ENCODE results near the gene IL1RAP. TPM values are rescaled to one million over a fixed set of nuclear protein-coding genes. Genes with fewer than 3 reads are reported as not detected.

IL1RAP gene
- total and polyA plus RNA-seq, 2 experiments from 2014 or later, result 14.6 to 46.5 TPM

- no peak for TF ChIP-seq EZH2 (IDR thresholded peaks at IDR 0.05; ENCODE audit: borderline replicate concordance)
- no peak for TF ChIP-seq CTCF (IDR thresholded peaks at IDR 0.05; ENCODE audit: poor library complexity)
- no peak for TF ChIP-seq EZH2phosphoT487 (IDR thresholded peaks at IDR 0.05; ENCODE audit: low read depth, severe bottlenecking, unreplicated experiment)
- Histone ChIP-seq H3K4me2 (no peak overlapping the region), H3K4me3 (no peak overlapping the region)
Observed at GRCh38 chr3:190601622-190602021, 87.7 kb downstream of the IL1RAP start.

GRCh38 chr3:190605385-190605784, 91.5 kb downstream of the IL1RAP start:
- Histone ChIP-seq H3K79me2 (no peaks in the 10 kb centered on the region), H2AFZ (no peak overlapping the region), H3K27ac (no peak overlapping the region), H3K36me3 (replicated peaks; ENCODE audit: insufficient read depth, low read depth) (no peaks in the 10 kb centered on the region), H3K4me2 (no peak overlapping the region), H3K4me3 (no peak overlapping the region), H3K4me1 (ENCODE audit: insufficient read depth) (no peaks in the 10 kb centered on the region), H3K9me3 (ENCODE audit: low read depth) (no peaks in the 10 kb centered on the region), H3K27me3 (no peaks in the 10 kb centered on the region), H3K9me2 (replicated peaks; ENCODE audit: insufficient read depth) (no peaks in the 10 kb centered on the region), H4K20me1 (ENCODE audit: insufficient read depth, poor library complexity, severe bottlenecking) (no peaks in the 10 kb centered on the region)
- DNase-seq (ENCODE audit: low spot score), result no peak
- WGBS (ENCODE audit: low lambda C conversion rate, missing lambda C conversion rate), result 50% methylated on average over 4 of the region's 4 CpGs
- TF ChIP-seq EZH2phosphoT487 (IDR thresholded peaks at IDR 0.05; ENCODE audit: low read depth, severe bottlenecking, unreplicated experiment), result no peak
- TF ChIP-seq CTCF (IDR thresholded peaks at IDR 0.05; ENCODE audit: poor library complexity), result no peak

More at GRCh38 chr3:190601622-190602021, 87.7 kb downstream of the IL1RAP start:
- no peaks in the 10 kb centered on the region for H3K4me1 ChIP-seq (ENCODE audit: insufficient read depth)
- H3K36me3 ChIP-seq (replicated peaks; ENCODE audit: insufficient read depth, low read depth), result no peaks in the 10 kb centered on the region
- H4K20me1 ChIP-seq (ENCODE audit: insufficient read depth, poor library complexity, severe bottlenecking), result no peaks in the 10 kb centered on the region
- H3K9me3 ChIP-seq (ENCODE audit: low read depth), result no peaks in the 10 kb centered on the region
- WGBS (ENCODE audit: low lambda C conversion rate, missing lambda C conversion rate), result 87% methylated on average over 5 of the region's 5 CpGs
- DNase-seq (ENCODE audit: low spot score), result no peak
- H3K79me2 ChIP-seq, result no peaks in the 10 kb centered on the region
- H3K27ac ChIP-seq, result no peak overlapping the region
- no peak overlapping the region for H2AFZ ChIP-seq
- no peaks in the 10 kb centered on the region for H3K9me2 ChIP-seq (replicated peaks; ENCODE audit: insufficient read depth)
- H3K27me3 ChIP-seq, result no peaks in the 10 kb centered on the region

GRCh38 chr3:190606596-190606995, 92.7 kb downstream of the IL1RAP start:
- Histone ChIP-seq H3K4me2 (no peak overlapping the region), H3K9me3 (ENCODE audit: low read depth) (no peaks in the 10 kb centered on the region), H3K4me1 (ENCODE audit: insufficient read depth) (no peaks in the 10 kb centered on the region), H3K4me3 (no peak overlapping the region), H4K20me1 (ENCODE audit: insufficient read depth, poor library complexity, severe bottlenecking) (no peaks in the 10 kb centered on the region), H3K79me2 (no peaks in the 10 kb centered on the region), H3K36me3 (replicated peaks; ENCODE audit: insufficient read depth, low read depth) (no peaks in the 10 kb centered on the region), H2AFZ (no peak overlapping the region), H3K27ac (no peak overlapping the region), H3K9me2 (replicated peaks; ENCODE audit: insufficient read depth) (no peaks in the 10 kb centered on the region), H3K27me3 (no peaks in the 10 kb centered on the region)
- no peak for DNase-seq (ENCODE audit: low spot score)
- no peak for TF ChIP-seq CTCF (IDR thresholded peaks at IDR 0.05; ENCODE audit: poor library complexity)
- TF ChIP-seq EZH2 (IDR thresholded peaks at IDR 0.05; ENCODE audit: borderline replicate concordance), result no peak
- no peak for TF ChIP-seq EZH2phosphoT487 (IDR thresholded peaks at IDR 0.05; ENCODE audit: low read depth, severe bottlenecking, unreplicated experiment)
- WGBS (ENCODE audit: low lambda C conversion rate, missing lambda C conversion rate), result 61% methylated on average over 3 of the region's 3 CpGs

- Histone ChIP-seq H2AFZ (no peak overlapping the region), H3K4me2 (no peak overlapping the region), H3K9me2 (replicated peaks; ENCODE audit: insufficient read depth) (no peaks in the 10 kb centered on the region), H3K9me3 (ENCODE audit: low read depth) (no peaks in the 10 kb centered on the region), H3K79me2 (no peaks in the 10 kb centered on the region), H3K4me3 (no peak overlapping the region), H4K20me1 (ENCODE audit: insufficient read depth, poor library complexity, severe bottlenecking) (no peaks in the 10 kb centered on the region), H3K27ac (no peak overlapping the region), H3K36me3 (replicated peaks; ENCODE audit: insufficient read depth, low read depth) (no peaks in the 10 kb centered on the region), H3K4me1 (ENCODE audit: insufficient read depth) (no peaks in the 10 kb centered on the region), H3K27me3 (no peaks in the 10 kb centered on the region)
- DNase-seq (ENCODE audit: low spot score), result no peak
- TF ChIP-seq EZH2 (IDR thresholded peaks at IDR 0.05; ENCODE audit: borderline replicate concordance) (no peak), EZH2phosphoT487 (IDR thresholded peaks at IDR 0.05; ENCODE audit: low read depth, severe bottlenecking, unreplicated experiment) (no peak)
- 92% methylated on average over 2 of the region's 2 CpGs for WGBS (ENCODE audit: low lambda C conversion rate, missing lambda C conversion rate)
Observed at GRCh38 chr3:190607021-190607420, 93.1 kb downstream of the IL1RAP start.

Data from hepatocyte (in vitro differentiated cells).